GM21619 (cell line): Measurements from ENCODE around the gene TCERG1L.
"Not testable (repeated sequence)": the region's sequence is repeated elsewhere in the genome, so short reads cannot be mapped to it uniquely, and the experiment has no call there.

Source experiments
- ATAC-seq: cut with Tn5 transposase; IDR thresholded peaks from one replicate; pipeline ENCODE4 v1.9.1; 2021; ENCODE audit not compliant: unreplicated experiment

TCERG1L gene

GRCh38 chr10:131195558-131196159, 115.9 kb downstream of the TCERG1L start:
- no peak for ATAC-seq

GRCh38 chr10:131195116-131195515, 116.4 kb downstream of the TCERG1L start:
- ATAC-seq: no peak

GRCh38 chr10:131193923-131194322, 117.6 kb downstream of the TCERG1L start:
- ATAC-seq: no peak

GRCh38 chr10:131188494-131188893, 123.0 kb downstream of the TCERG1L start:
- ATAC-seq: no peak

- no peak for ATAC-seq
Measured at GRCh38 chr10:131187926-131188325, 123.6 kb downstream of the TCERG1L start.

- ATAC-seq: no peak
Measured at GRCh38 chr10:131187274-131187673, 124.2 kb downstream of the TCERG1L start.

GRCh38 chr10:131186547-131187253, 124.8 kb downstream of the TCERG1L start:
- no peak for ATAC-seq

GRCh38 chr10:131184503-131184902, 127.0 kb downstream of the TCERG1L start:
- no peak for ATAC-seq

- ATAC-seq: no peak
Measured at GRCh38 chr10:131183546-131184045, 127.9 kb downstream of the TCERG1L start.

GRCh38 chr10:131181456-131181855, 130.1 kb downstream of the TCERG1L start:
- no peak for ATAC-seq

- ATAC-seq: no peak
Measured at GRCh38 chr10:131180740-131181415, 130.6 kb downstream of the TCERG1L start.

GRCh38 chr10:131180086-131180485, 131.4 kb downstream of the TCERG1L start:
- ATAC-seq: no peak

- ATAC-seq: no peak
Measured at GRCh38 chr10:131179361-131179760, 132.2 kb downstream of the TCERG1L start.

GRCh38 chr10:131178521-131179331, 132.8 kb downstream of the TCERG1L start:
- ATAC-seq: no peak

GRCh38 chr10:131177431-131178327, 133.8 kb downstream of the TCERG1L start:
- ATAC-seq: no peak

GRCh38 chr10:131176907-131177306, 134.6 kb downstream of the TCERG1L start:
- ATAC-seq: no peak

GRCh38 chr10:131176324-131176723, 135.2 kb downstream of the TCERG1L start:
- not testable (repeated sequence) for ATAC-seq

- no peak for ATAC-seq
Measured at GRCh38 chr10:131175891-131176290, 135.6 kb downstream of the TCERG1L start.

- ATAC-seq: no peak
Measured at GRCh38 chr10:131174651-131175540, 136.6 kb downstream of the TCERG1L start.
